Suprapubic skin (tissue), 4 donors: Measurements from ENCODE around the gene CEP85. TPM values are rescaled to one million over a fixed set of nuclear protein-coding genes. Genes with fewer than 3 reads are reported as not detected.

Source experiments
- DNase-seq, 2 donors: peaks; one replicate each; pipeline ENCODE4 v3.0.0-alpha.2; 2019; ENCODE audit warnings: low spot score in 2 of 2
- H3K27ac ChIP-seq: fragments of 200-600 bp; sonication (generic); one replicate; pipeline ENCODE4 v1.5.1; 2019
- H3K27me3 ChIP-seq: fragments of 200-600 bp; sonication (generic); one replicate; pipeline ENCODE4 v1.5.1; 2019
- H3K36me3 ChIP-seq: fragments of 200-600 bp; sonication (generic); one replicate; pipeline ENCODE4 v1.5.1; 2019
- H3K4me1 ChIP-seq: fragments of 200-600 bp; sonication (generic); one replicate; pipeline ENCODE4 v1.5.1; 2019
- H3K4me3 ChIP-seq: fragments of 200-600 bp; sonication (generic); one replicate; pipeline ENCODE4 v1.5.1; 2019; ENCODE audit warnings: mild to moderate bottlenecking
- H3K9me3 ChIP-seq: fragments of 200-600 bp; sonication (generic); one replicate; pipeline ENCODE4 v1.5.1; 2019
- CTCF ChIP-seq, 2 donors: fragments of 200-600 bp in 1 of 2; fragments of 450-650 bp in 1 of 2; sonication (generic) in 1 of 2; IDR thresholded peaks; one replicate each; pipeline ENCODE4 v1.5.1; 2016 to 2019; ENCODE audit warnings: antibody characterized with exemption in 2 of 2, mild to moderate bottlenecking in 1 of 2, moderate library complexity in 1 of 2
- EP300 ChIP-seq: sonication (generic); formaldehyde crosslinking; IDR thresholded peaks from one replicate; pipeline ENCODE4 v1.6.1; 2017; ENCODE audit warnings: antibody characterized with exemption
- POLR2A ChIP-seq, 2 donors: fragments of 450-650 bp; IDR thresholded peaks; one replicate each; pipeline ENCODE4 v1.6.1; 2017; ENCODE audit warnings: antibody characterized with exemption in 2 of 2, mild to moderate bottlenecking in 2 of 2, moderate library complexity in 2 of 2
- POLR2AphosphoS5 ChIP-seq, 3 donors: sonication (generic); formaldehyde crosslinking; IDR thresholded peaks; one replicate each; pipeline ENCODE4 v1.6.1; 2017; ENCODE audit warnings: antibody characterized with exemption in 3 of 3
- WGBS: methylation state at CpG from one replicate; pipeline ENCODE4 v1.1.5; 2018; 5-methylcytosine and 5-hydroxymethylcytosine counted together
- total RNA-seq, 4 donors: library from RNA; depleted of rRNA; stranded (reverse); fragments of >200 nt; gene quantifications; one replicate each; pipeline ENCODE4 v1.1.0, GENCODE V29; 2016

The CEP85 gene
- total RNA-seq, 4 donors from 2014 or later: 18.2 to 27.8 (median 18.7) TPM

GRCh38 chr1:26314501-26314900 is 80.5 kb downstream of the CEP85 start:
- H3K4me3 ChIP-seq: no peak overlapping the region
- H3K27me3 ChIP-seq: no peaks in the 10 kb centered on the region
- no peak overlapping the region for H3K27ac ChIP-seq
- 86% methylated on average over 5 of the region's 5 CpGs for WGBS
- H3K4me1 ChIP-seq: peaks cover 3% of the 10 kb centered on the region
- DNase-seq: no peak
- TF ChIP-seq CTCF (IDR thresholded peaks at IDR 0.05) (no peak), EP300 (no peak), POLR2A (IDR thresholded peaks at IDR 0.05) (no peak), POLR2AphosphoS5 (IDR thresholded peaks at IDR 0.05) (no peak)
- no peaks in the 10 kb centered on the region for H3K36me3 ChIP-seq
- no peaks in the 10 kb centered on the region for H3K9me3 ChIP-seq

GRCh38 chr1:26315874-26316850 is 82.2 kb downstream of the CEP85 start:
- TF ChIP-seq EP300: no peak
- TF ChIP-seq POLR2A (IDR thresholded peaks at IDR 0.05): no peak
- TF ChIP-seq CTCF (IDR thresholded peaks at IDR 0.05): no peak
- TF ChIP-seq POLR2AphosphoS5 (IDR thresholded peaks at IDR 0.05): no peak
- Histone ChIP-seq H3K27ac (no peak overlapping the region), H3K36me3 (no peaks in the 10 kb centered on the region), H3K27me3 (no peaks in the 10 kb centered on the region), H3K4me1 (peaks cover 9% of the 10 kb centered on the region), H3K4me3 (no peak overlapping the region), H3K9me3 (no peaks in the 10 kb centered on the region)
- DNase-seq: no peak
- 94% methylated on average over 8 of the region's 8 CpGs for WGBS

GRCh38 chr1:26317146-26317545 is 83.1 kb downstream of the CEP85 start:
- Histone ChIP-seq H3K36me3 (no peaks in the 10 kb centered on the region), H3K27ac (no peak overlapping the region), H3K27me3 (no peaks in the 10 kb centered on the region), H3K9me3 (no peaks in the 10 kb centered on the region), H3K4me3 (no peak overlapping the region), H3K4me1 (peaks cover 15% of the 10 kb centered on the region)
- DNase-seq: no peak
- 94% methylated on average over 2 of the region's 2 CpGs for WGBS
- TF ChIP-seq CTCF (IDR thresholded peaks at IDR 0.05): no peak
- TF ChIP-seq EP300: no peak
- TF ChIP-seq POLR2AphosphoS5 (IDR thresholded peaks at IDR 0.05): no peak
- TF ChIP-seq POLR2A (IDR thresholded peaks at IDR 0.05): no peak

GRCh38 chr1:26317612-26318337 is 83.8 kb downstream of the CEP85 start, which contains the start of gene CD52:
TSS of gene CD52 (plus strand) at chr1:26317958. CDS start at chr1:26318018, 60 bp downstream.
- Histone ChIP-seq H3K4me3 (peak within 1 kb of the TSS; percentile 0), H3K9me3 (no peaks in the 10 kb centered on the region), H3K36me3 (no peaks in the 10 kb centered on the region), H3K4me1 (peaks cover 15% of the 10 kb centered on the region), H3K27me3 (no peaks in the 10 kb centered on the region), H3K27ac (no peak within 1 kb of the TSS)
- TF ChIP-seq POLR2AphosphoS5 (IDR thresholded peaks at IDR 0.05) (no peak), CTCF (IDR thresholded peaks at IDR 0.05) (no peak), POLR2A (IDR thresholded peaks at IDR 0.05) (no peak), EP300 (no peak)
- WGBS: 76% methylated on average over 12 of the region's 12 CpGs
- no peak for DNase-seq
